B cell (primary cell): Measurements from ENCODE around the gene ZNF483. TPM values are rescaled to one million over a fixed set of nuclear protein-coding genes. Genes with fewer than 3 reads are reported as not detected.

Experiments used
- ATAC-seq: fragments of 200-7000 bp; cut with Tn5 transposase; one replicate; pipeline ENCODE4 v1.10.0; 2021; ENCODE audit warnings: low read depth, mild to moderate bottlenecking, moderate number of reproducible peaks, moderate library complexity
- CTCF ChIA-PET: fragments of 350-600 bp; sonication (Branson Sonifier 250); formaldehyde crosslinking; loops from one replicate; lab custom pipeline; 2021; ENCODE audit warnings: antibody characterized with exemption, inconsistent platforms; lab: Charles Lee
- POLR2A ChIA-PET: fragments of 350-600 bp; sonication (Branson Sonifier 250); formaldehyde crosslinking; loops from one replicate; lab custom pipeline; 2021; ENCODE audit warnings: antibody characterized with exemption; lab: Charles Lee
- DNase-seq: peaks from one replicate; pipeline ENCODE4 v3.0.0; 2013
- H2AFZ ChIP-seq: 2 replicates; pipeline ENCODE4 v1.6.1; 2012; ENCODE audit warnings: mild to moderate bottlenecking, low read depth, low read length; ENCODE audit not compliant: insufficient read depth, poor library complexity, severe bottlenecking
- H3K27ac ChIP-seq, 2 donors: 1 replicate in 1 of 2; 2 replicates in 1 of 2; pipeline ENCODE4 v1.5.1; 2012 to 2013; ENCODE audit warnings: low read length in 2 of 2, mild to moderate bottlenecking in 2 of 2, moderate library complexity in 1 of 2
- H3K27me3 ChIP-seq, 4 experiments: fragments of 200-600 bp in 1 of 4; sonication (generic) in 1 of 4; replicated peaks in 1 of 4; 1 replicate in 2 of 4; 2 replicates in 2 of 4; pipeline versions ENCODE4 v1.6.1 to v1.7.0; 2013 to 2016; ENCODE audit warnings: low read length in 3 of 4, mild to moderate bottlenecking in 2 of 4, mixed read lengths in 1 of 4, moderate library complexity in 1 of 4; ENCODE audit not compliant: insufficient read depth in 4 of 4, control insufficient read depth in 3 of 4; ENCODE audit errors: control extremely low read depth in 1 of 4
- H3K36me3 ChIP-seq, 2 experiments: replicated peaks in 1 of 2; 1 replicate in 1 of 2; 2 replicates in 1 of 2; pipeline versions ENCODE4 v1.6.1 to v1.7.1; 2013; ENCODE audit warnings: low read length in 1 of 2; ENCODE audit not compliant: insufficient read depth in 2 of 2, control insufficient read depth in 1 of 2; ENCODE audit errors: control extremely low read depth in 1 of 2, extremely low read depth in 1 of 2
- H3K4me1 ChIP-seq, 2 donors: fragments of 200-600 bp in 1 of 2; sonication (generic) in 1 of 2; 1 replicate in 1 of 2; 2 replicates in 1 of 2; pipeline versions ENCODE4 v1.5.1 to v1.6.1; 2013 to 2017; ENCODE audit warnings: low read length in 2 of 2; ENCODE audit not compliant: control insufficient read depth in 2 of 2, insufficient read depth in 2 of 2
- H3K4me2 ChIP-seq: replicated peaks from 2 replicates; pipeline ENCODE3; 2012; ENCODE audit warnings: mild to moderate bottlenecking, low read depth, low read length; ENCODE audit not compliant: poor library complexity, severe bottlenecking
- H3K4me3 ChIP-seq, 5 experiments: fragments of 200-600 bp in 1 of 5; sonication (generic) in 1 of 5; 1 replicate in 3 of 5; 2 replicates in 2 of 5; pipeline versions ENCODE4 v1.5.1 to v1.7.0; 2011 to 2016; ENCODE audit warnings: low read length in 4 of 5, mild to moderate bottlenecking in 4 of 5, low read depth in 2 of 5, control low read depth in 1 of 5, moderate library complexity in 1 of 5; ENCODE audit not compliant: insufficient read depth in 1 of 5; ENCODE audit errors: control extremely low read depth in 1 of 5, extremely low read depth in 1 of 5
- H3K79me2 ChIP-seq: fragments of 200-600 bp; sonication (generic); one replicate; pipeline ENCODE4 v1.6.0; 2016; ENCODE audit warnings: low read length; ENCODE audit not compliant: control insufficient read depth, insufficient read depth
- H3K9ac ChIP-seq: fragments of 200-600 bp; sonication (generic); 2 replicates; pipeline ENCODE4 v1.6.1; 2017; ENCODE audit warnings: mild to moderate bottlenecking, low read length, moderate library complexity
- H3K9me3 ChIP-seq, 3 donors: one replicate each; pipeline versions ENCODE4 v1.6.1 to v1.7.1; 2013; ENCODE audit warnings: low read length in 2 of 3; ENCODE audit not compliant: control insufficient read depth in 2 of 3, insufficient read depth in 1 of 3; ENCODE audit errors: control extremely low read depth in 1 of 3
- H4K20me1 ChIP-seq: 2 replicates; pipeline ENCODE4 v1.6.0; 2012; ENCODE audit warnings: mild to moderate bottlenecking, low read length; ENCODE audit not compliant: insufficient read depth, control insufficient read depth, poor library complexity, severe bottlenecking
- H3K27ac Mint-ChIP-seq: one replicate; pipeline ENCODE4 v1.8.0; 2021; ENCODE audit warnings: mixed read lengths
- H3K27me3 Mint-ChIP-seq: one replicate; pipeline ENCODE4 v1.8.0; 2021; ENCODE audit warnings: mixed read lengths
- H3K4me1 Mint-ChIP-seq: one replicate; pipeline ENCODE4 v1.8.0; 2021; ENCODE audit warnings: mixed read lengths
- H3K4me3 Mint-ChIP-seq: one replicate; pipeline ENCODE4 v1.8.0; 2021; ENCODE audit warnings: mixed read lengths
- H3K9me3 Mint-ChIP-seq: one replicate; pipeline ENCODE4 v1.8.0; 2022; ENCODE audit warnings: mixed read lengths; ENCODE audit not compliant: insufficient read depth
- CTCF ChIP-seq: fragments of 200-600 bp; IDR thresholded peaks from one replicate; pipeline ENCODE4 v1.8.0; 2022; ENCODE audit warnings: antibody characterized with exemption, mild to moderate bottlenecking
- EZH2 ChIP-seq: IDR thresholded peaks from 2 replicates; pipeline ENCODE4 v1.6.1; 2012; ENCODE audit warnings: borderline replicate concordance, low read depth, mild to moderate bottlenecking, moderate library complexity, low read length; ENCODE audit not compliant: insufficient read depth, poor library complexity, severe bottlenecking
- WGBS: methylation state at CpG from one replicate; pipeline ENCODE4 v1.1.5; 2013; ENCODE audit warnings: missing lambda C conversion rate; ENCODE audit not compliant: insufficient coverage; 5-methylcytosine and 5-hydroxymethylcytosine counted together
- intact Hi-C: fragments of 100-400 bp; cut with micrococcal nuclease; formaldehyde crosslinking; loops from one replicate; pipeline ENCODE4 v1.10.0; 2022
- polyA plus RNA-seq: library from polyadenylated mRNA; depleted of rRNA; stranded (reverse); fragments of >200 nt; gene quantifications from 2 replicates; pipeline ENCODE4 v1.2.3, GENCODE V29; 2012
- total RNA-seq, 2 donors: library from RNA; stranded (reverse); fragments of 120-200 nt in 1 of 2; gene quantifications; 1 replicate in 1 of 2; 2 replicates in 1 of 2; pipeline versions ENCODE4 v1.2.3 to v1.2.4, GENCODE V29; 2013 to 2022

ZNF483 gene
- total and polyA plus RNA-seq, 2 donors (not counting 1 experiment from before 2014, with no cell fraction given): 0.43 to 3.0 TPM

GRCh38 chr9:111610845-111611244, 85.9 kb downstream of the ZNF483 start:
- peaks cover 58% of the 10 kb centered on the region for H3K27me3 Mint-ChIP-seq
- Histone ChIP-seq H4K20me1 (no peaks in the 10 kb centered on the region), H3K4me1 (no peaks in the 10 kb centered on the region), H3K27ac (no peak overlapping the region), H3K27me3 (peaks cover 0 to 4% (median 2%) of the 10 kb centered on the region in 4 experiments), H3K4me3 (no peak overlapping the region), H3K4me2 (no peak overlapping the region), H3K36me3 (no peaks in the 10 kb centered on the region), H2AFZ (no peak overlapping the region), H3K9ac (no peak overlapping the region), H3K9me3 (no peaks in the 10 kb centered on the region), H3K79me2 (no peaks in the 10 kb centered on the region)
- intact Hi-C loops: no loop called here
- TF ChIP-seq CTCF (no peak), EZH2 (no peak)
- H3K4me1 Mint-ChIP-seq: no peaks in the 10 kb centered on the region
- DNase-seq (no peak), ATAC-seq (no peak)
- H3K4me3 Mint-ChIP-seq: no peak overlapping the region
- CTCF ChIA-PET: interaction anchor here (1.1 kb wide), 1 partner anchor 10 kb away, joined by 4 read pairs; no protein-coding TSS in a partner anchor
- POLR2A ChIA-PET: no interaction called here
- H3K27ac Mint-ChIP-seq: no peak overlapping the region
- no peaks in the 10 kb centered on the region for H3K9me3 Mint-ChIP-seq
- 83% methylated on average over 7 of the region's 7 CpGs for WGBS

GRCh38 chr9:111613436-111614040, 88.6 kb downstream of the ZNF483 start:
- Histone ChIP-seq H3K27ac (no peak overlapping the region), H2AFZ (no peak overlapping the region), H3K4me1 (no peaks in the 10 kb centered on the region), H4K20me1 (no peaks in the 10 kb centered on the region), H3K27me3 (peaks cover 0 to 4% (median 2%) of the 10 kb centered on the region in 4 experiments), H3K36me3 (no peaks in the 10 kb centered on the region), H3K4me3 (no peak overlapping the region), H3K4me2 (no peak overlapping the region), H3K79me2 (no peaks in the 10 kb centered on the region), H3K9ac (no peak overlapping the region), H3K9me3 (no peaks in the 10 kb centered on the region)
- Mint-ChIP-seq H3K9me3 (no peaks in the 10 kb centered on the region), H3K27me3 (peaks cover 61% of the 10 kb centered on the region), H3K4me1 (no peaks in the 10 kb centered on the region), H3K27ac (no peak overlapping the region), H3K4me3 (no peak overlapping the region)
- WGBS: 80% methylated on average over 3 of the region's 4 CpGs
- DNase-seq: no peak
- TF ChIP-seq CTCF: no peak
- TF ChIP-seq EZH2: no peak
- CTCF ChIA-PET: interaction anchor here (1.0 to 1.7 kb wide), 2 partner anchors 15 to 17 kb away, joined by 4 to 5 read pairs; no protein-coding TSS in a partner anchor
- intact Hi-C loops: no loop called here
- POLR2A ChIA-PET: no interaction called here
- ATAC-seq: no peak
